ENCODE data around the gene PLA2G15. TPM values are rescaled to one million over a fixed set of nuclear protein-coding genes. Genes with fewer than 3 reads are reported as not detected.

PLA2G15 gene
- total RNA-seq, 2 donors from 2014 or later: 20.5 to 27.4 TPM

Small RNA genes within 50 kb of the gene (microRNA-seq; reads per million reads assigned to microRNA genes)
- 0 reads per million in 2 donors for gene MIR6773

Other genes starting within 250 kb of the PLA2G15 start
- 1 to 10 TPM; 1.1 to 2.7 TPM for gene DPEP2, start 245.9 kb upstream of the PLA2G15 start, total RNA-seq
- not detected for gene DPEP2NB, start 229.5 kb upstream of the PLA2G15 start, total RNA-seq
- 1 to 10 TPM; 7.2 to 8.4 TPM for gene DDX28, start 222.1 kb upstream of the PLA2G15 start, total RNA-seq
- gene DUS2, start 222.1 kb upstream of the PLA2G15 start, total RNA-seq: 1 to 10 TPM; 6.9 to 7.2 TPM
- gene NFATC3, start 160.0 kb upstream of the PLA2G15 start, total RNA-seq: 10 to 100 TPM; 25.9 to 28.9 TPM
- under 1 TPM; 0.32 to 0.42 TPM for gene ESRP2, start 9.2 kb upstream of the PLA2G15 start, total RNA-seq
- 10 to 100 TPM; 33.0 to 51.6 TPM for gene SLC7A6, start 19.2 kb downstream of the PLA2G15 start, total RNA-seq
- gene SLC7A6OS, start 65.6 kb downstream of the PLA2G15 start, total RNA-seq: 10 to 100 TPM; 10.2 to 10.7 TPM
- gene PRMT7, start 65.6 kb downstream of the PLA2G15 start, total RNA-seq: 10 to 100 TPM; 24.3 to 24.9 TPM
- 1 to 10 TPM; 1.3 to 2.2 TPM for gene SMPD3, start 203.1 kb downstream of the PLA2G15 start, total RNA-seq

Measured in left cardiac atrium (tissue), 2 donors.